Mesenteric fat pad (tissue), 1 donor: ENCODE results near the gene CD8B. TPM values are rescaled to one million over a fixed set of nuclear protein-coding genes. Genes with fewer than 3 reads are reported as not detected.

Source experiments
- DNase-seq: peaks from one replicate; pipeline ENCODE4 v3.0.0-alpha.2; 2020; ENCODE audit warnings: low spot score
- total RNA-seq: library from RNA; stranded (reverse); fragmentation: NEBNext Ultra II Directional; extraction: Animal tissue kit (Norgen Biotek cat#: 25700); gene quantifications from one replicate; pipeline ENCODE4 v1.2.1, GENCODE V29; 2021
- donor health status: DM: yes; HTN: yes; CAD: no.

Gene CD8B
- total RNA-seq, 1 donor from 2014 or later = 0.67 TPM

DNA sequence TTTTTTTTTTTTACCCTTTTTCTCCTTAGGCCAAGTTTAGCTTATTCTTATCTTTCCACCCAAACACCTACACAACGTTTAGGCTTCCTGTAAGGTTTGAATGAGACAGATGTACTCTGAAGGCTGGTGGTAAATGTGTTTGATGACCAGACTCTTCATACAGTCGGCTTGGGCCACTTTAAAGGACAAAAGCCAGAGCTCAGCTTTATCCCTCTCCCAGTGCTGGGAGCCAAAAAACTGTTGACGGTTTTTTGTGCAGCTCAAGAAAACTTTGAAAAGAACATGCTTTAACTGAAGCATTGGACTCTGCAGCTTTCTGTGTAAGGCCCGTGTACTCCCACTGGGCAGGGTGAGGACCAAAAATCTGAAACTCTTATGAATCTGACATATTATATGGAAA, 86.3 kb downstream of the CD8B start:
- DNase-seq = no peak

DNA sequence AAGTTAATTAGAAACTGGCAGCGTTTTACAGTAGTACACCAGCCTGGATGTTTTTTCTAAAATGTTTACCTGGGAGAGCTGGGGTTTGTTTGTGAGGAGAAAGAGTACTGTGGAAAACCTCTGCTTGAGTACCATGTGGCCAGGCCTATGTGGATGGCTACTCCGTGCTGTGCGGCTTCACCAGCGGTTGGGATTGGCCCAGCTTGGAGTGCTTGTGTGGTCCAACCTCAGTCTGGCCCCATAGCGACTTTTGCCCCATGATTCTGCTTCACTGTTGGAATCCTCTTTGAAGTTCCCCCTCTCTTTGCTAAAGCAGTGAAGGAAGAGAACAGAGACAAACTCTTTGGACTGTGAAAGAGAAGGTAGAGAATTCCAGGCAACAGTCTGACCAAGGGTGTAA, 86.8 kb downstream of the CD8B start:
- no peak for DNase-seq

DNA sequence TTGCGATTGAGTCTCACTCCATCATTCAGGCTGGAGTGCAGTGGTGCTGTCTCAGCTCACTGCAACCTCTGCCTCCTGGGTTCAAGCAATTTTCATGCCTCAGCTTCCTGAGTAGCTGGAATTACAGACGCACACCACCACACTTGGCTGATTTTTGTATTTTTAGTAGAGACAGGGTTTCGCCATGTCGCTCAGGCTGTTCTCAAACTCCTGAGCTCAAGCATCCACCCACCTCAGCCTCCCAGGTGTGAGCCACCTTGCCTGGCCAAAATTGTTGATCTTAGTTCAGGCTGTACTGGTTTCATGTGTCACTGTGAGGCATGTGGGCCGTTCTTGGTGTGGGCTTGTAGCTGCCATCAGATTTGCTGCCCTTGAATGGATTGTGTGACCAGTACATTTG, 89.1 kb downstream of the CD8B start:
- no peak for DNase-seq

- no peak for DNase-seq
Observed at GRCh38 chr2:86770816-86771301, 90.8 kb downstream of the CD8B start.

DNA sequence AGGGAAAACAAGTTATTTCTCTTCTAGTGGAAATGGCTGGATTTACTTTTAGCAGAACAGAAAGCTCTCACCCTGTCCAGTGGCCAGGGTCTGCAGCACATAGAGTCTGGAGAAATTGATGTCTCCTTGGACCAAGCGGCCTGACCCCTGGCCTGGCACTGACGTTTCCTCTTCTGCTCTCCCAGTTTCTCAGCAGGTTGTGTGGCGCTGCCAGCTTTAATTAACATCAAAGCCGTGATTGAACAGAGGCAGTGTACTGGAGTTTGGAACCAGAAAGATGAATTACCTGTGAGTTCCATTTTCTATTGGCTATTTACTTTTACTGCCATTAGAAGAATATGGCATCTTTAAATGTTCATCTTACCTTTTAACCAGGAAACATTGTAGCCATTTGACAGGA, 91.8 kb downstream of the CD8B start:
- DNase-seq = no peak

DNA sequence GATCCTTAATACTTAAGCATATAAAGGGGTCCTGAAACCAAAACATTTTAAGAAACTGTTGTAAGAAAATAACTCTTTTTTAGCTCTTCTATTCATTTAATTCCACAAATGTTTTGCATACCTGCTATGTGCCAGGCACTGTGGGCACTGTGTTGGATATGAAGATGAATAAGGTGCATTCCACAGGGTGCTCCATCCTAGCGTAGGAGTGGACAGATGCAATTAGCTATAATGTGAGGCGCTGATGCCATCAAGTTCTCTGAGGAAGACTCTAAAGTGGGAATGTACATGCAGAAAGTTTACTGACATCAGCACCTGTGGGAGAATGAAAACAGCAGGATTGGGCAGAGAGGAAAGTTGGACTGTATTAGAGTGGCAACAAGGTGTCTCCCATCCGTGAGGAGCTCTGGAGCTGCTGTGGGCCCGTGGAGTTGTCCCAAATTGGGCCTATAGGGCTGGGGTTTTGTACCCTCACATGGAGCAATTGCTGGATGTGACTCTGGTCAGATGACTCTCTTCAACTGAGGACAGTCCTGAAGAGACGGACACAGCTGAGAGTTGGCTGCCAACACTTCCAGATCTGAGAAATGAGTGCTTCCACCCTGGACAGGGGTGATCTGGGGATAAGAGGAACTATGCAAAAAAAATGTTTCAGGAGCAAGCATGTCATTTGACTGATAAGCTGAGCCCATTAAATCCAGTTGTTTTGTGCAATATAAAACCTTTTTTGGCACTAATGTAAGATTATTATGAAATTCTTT, 93.3 kb downstream of the CD8B start:
- DNase-seq = no peak

Other genes with a start within 250 kb of the CD8B start
- 19.9 TPM for gene RNF103, start 238.0 kb downstream of the CD8B start, total RNA-seq
- gene RMND5A, start 141.6 kb downstream of the CD8B start, total RNA-seq = 30.9 TPM
- gene CD8A, start 71.0 kb downstream of the CD8B start, total RNA-seq = 2.8 TPM
- gene RGPD1, start 80.2 kb upstream of the CD8B start, total RNA-seq = 4.5 TPM
- gene PLGLB1, start 160.0 kb upstream of the CD8B start, total RNA-seq = not detected